ENCODE measurements around the gene ARL10.

ARL10 gene

DNA sequence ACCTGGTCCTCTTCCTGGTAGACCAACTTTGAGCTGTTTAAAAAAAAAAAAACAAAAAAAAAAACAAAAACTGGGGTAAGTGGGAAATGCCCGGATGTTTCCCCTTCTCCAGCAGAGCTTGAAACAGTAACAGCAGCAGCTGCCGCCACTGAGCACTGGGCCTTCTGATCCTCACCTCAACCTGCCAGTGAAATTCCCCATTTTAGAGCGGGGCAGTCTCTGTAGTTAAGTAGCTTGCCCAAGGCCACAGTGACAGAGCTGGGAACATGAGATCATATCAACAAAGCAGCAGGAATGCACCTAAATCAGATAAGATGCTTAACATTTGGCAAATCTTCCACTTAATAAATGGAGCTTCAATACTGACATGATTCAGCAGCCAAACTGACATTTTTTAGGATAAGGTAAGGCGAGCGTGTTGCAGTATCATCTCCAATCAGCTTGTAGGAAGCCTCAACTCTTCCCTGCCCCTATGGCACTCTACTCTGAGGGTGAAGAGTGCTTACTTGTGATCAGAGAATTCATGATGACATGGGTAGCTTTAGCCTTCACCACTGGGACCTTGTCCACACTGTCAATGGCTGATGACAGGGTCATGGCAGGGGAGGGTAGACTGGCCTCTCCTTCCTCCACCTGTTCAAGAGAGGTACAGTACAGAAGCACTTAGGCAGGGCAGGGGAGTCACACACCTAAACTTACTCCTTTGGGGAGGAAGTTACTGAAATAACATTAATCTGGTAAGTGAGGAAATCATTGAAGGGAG lies 13.0 kb upstream of the ARL10 start:
- no peak for DNase-seq
- TF ChIP-seq GATA1 (IDR thresholded peaks at IDR 0.05; ENCODE audit: low read depth, low read length) (no peak), POLR2A (IDR thresholded peaks at IDR 0.05; ENCODE audit: low read length) (no peak)

DNA sequence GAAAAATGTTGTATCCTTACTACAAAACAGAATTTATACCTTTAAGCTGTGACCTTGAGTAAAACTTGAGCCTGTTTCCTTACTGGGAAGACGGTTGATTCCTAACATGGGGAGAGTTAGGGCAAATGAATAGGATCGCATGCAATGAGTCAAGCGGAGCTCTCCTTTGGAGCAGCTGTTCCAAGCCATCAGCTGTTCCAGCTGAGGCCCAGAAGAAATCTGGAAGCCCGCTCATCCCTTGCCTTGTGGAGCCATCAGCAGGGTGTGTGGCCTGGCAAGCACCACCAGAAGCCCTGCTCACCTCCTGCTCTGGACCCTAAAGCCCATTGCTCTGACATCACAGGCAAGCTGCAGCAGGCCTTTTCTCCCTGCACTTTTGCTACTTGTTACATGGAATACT lies 11.8 kb upstream of the ARL10 start:
- no peak for TF ChIP-seq GATA1 (IDR thresholded peaks at IDR 0.05; ENCODE audit: low read depth, low read length)
- no peak for TF ChIP-seq POLR2A (IDR thresholded peaks at IDR 0.05; ENCODE audit: low read length)
- no peak for DNase-seq

DNA sequence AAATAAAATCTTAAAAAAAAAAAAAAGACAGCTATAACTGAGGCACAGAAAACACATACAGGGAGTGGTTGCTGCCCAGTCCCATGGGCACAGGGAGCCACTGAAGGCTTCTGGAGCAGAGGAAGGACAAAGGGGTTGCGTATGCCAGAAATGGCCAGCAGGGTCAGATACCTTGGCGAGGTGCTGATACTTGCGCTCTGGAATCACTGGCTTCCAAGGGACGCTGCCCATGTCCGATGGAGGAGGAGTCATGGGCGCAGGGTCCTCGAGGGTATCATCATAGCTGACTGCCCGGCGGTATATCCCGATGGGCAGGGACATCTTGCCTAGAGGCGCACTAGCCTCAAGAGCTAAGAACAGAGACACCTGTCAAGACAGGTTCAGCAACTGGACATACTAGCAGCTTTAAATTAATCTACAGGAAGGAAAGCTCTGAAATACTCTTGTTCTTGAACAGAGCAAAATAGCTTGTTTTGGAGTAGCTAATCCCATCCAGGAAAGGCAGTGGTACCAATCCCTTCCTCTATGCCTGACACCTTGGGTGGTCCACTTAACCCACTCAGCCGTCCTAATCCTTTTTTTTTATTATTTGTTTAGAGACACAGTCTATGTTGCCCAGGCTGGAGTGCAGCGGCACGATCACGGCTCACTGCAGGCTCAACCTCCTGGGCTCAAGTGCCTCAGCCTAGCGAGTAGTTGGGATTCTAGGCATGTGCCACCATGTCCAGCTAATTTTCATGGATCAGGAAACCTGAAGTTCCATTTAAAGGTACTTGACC lies 9.7 kb upstream of the ARL10 start:
- no peak for DNase-seq
- TF ChIP-seq POLR2A (IDR thresholded peaks at IDR 0.05; ENCODE audit: low read length) (no peak), GATA1 (IDR thresholded peaks at IDR 0.05; ENCODE audit: low read depth, low read length) (no peak)

DNA sequence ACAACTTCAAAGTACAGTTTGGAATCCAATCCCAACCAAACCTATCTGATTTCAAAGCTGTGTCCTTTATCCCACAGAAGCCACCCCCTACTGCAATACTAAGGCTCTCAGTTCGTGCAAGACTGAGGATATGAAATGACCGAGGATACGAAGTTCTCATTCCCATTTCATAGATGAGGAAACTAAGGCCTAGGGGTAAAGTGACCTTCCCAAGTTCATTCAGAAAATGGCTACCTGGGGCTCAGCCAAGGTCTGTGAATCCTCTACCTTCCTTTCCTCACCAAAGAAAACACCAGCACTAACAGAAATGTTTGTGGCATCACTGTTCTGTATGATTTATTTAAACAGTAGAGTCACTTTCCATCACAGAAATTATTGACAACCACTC lies 9.1 kb upstream of the ARL10 start:
- TF ChIP-seq POLR2A (IDR thresholded peaks at IDR 0.05; ENCODE audit: low read length), result no peak
- no peak for TF ChIP-seq GATA1 (IDR thresholded peaks at IDR 0.05; ENCODE audit: low read depth, low read length)
- no peak for DNase-seq

DNA sequence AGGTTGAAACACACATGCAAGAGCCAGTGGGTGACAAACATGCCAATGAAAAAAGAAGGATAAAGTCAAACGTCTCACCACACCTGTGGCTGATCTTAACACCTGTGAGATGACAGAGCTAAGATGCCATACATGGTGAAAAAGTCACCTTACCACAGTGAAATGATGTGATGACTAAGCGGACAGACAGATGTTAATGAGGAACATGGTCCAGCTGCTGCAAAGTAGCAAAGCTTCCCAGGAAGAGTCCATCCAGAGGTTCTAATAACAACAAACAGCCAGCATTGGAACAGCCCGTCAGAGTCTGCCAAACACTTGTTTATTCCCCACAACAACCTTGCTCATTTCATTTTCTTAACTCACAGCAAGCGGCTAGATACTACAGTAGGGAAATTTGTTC lies 5.6 kb upstream of the ARL10 start:
- peak in 1 of 2 experiments; percentile 29 for DNase-seq
- TF ChIP-seq GATA1 (IDR thresholded peaks at IDR 0.05; ENCODE audit: low read depth, low read length) (no peak), POLR2A (IDR thresholded peaks at IDR 0.05; ENCODE audit: low read length) (no peak)

DNA sequence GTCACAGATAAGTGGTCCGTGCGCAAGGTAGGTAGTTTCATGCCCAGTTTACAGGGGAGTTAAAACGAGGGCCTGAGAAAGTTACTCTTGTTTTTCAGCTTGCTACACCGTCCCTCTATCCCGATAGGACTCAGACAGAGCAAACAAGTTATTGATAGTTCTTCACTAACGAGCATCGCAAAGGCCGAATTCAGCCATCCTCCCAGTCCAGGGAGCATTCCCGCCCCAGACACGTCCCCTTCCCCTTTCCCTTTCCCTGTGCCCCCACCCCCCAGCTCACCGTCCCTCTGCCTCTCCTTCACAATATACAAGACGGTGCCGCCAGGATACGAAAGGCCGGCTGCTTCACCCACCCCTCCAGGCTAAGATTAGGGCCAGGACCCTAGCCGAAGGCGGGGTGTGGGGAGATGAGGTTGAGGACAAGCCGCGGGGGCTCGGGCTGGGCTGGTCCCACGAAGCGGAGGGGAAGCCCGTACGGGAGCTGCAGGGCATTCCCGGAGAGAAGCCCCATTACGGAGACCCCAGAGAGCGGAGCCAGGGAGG lies 4.3 kb upstream of the ARL10 start:
- peak in 1 of 2 experiments; percentile 45 for DNase-seq
- no peak for TF ChIP-seq POLR2A (IDR thresholded peaks at IDR 0.05; ENCODE audit: low read length)
- TF ChIP-seq GATA1 (IDR thresholded peaks at IDR 0.05; ENCODE audit: low read depth, low read length), result no peak

DNA sequence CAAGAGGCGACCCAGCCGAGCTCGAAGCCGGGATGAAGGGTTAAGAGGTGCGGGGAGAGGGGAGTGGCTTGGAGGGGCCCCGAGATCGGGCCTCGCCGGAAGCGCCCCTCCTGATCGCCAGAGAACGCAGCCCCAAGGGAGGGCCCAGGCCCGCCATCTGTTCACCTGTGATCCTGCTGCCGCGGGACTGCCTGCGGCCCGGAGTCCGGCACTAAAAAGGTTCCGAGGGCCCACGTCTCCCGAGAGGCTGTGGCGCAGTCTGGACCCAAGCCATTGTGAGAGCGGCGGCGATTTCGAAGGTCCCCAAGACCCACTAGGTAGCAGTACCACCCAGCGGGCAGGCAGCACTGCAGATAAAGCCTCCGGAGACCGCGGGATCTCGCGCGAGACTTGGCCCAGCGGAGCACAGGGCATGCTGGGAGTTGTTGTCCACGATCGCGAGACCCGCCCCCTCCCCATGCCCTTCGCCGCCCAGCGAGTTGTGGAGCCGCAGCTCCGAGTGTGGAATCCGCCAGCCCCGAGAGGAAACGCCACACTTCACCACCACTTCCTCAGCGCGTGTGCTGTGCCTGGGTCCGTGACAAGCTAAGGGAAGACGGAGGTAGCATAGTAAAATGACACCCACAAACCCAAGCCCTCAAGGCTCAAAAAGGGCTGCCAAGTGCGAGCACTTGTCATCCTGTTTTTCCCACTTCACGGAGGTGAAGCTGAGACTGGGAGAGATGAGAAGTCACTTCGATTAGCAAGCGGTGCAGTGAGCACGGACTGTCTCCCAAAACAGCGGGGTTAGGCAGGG lies 3.7 kb upstream of the ARL10 start, which contains the start of gene KIAA1191:
Gene KIAA1191 (minus strand): TSS at position 328 of the 796 bp plus-strand sequence. CDS start 2,256 bp downstream, outside the sequence.
- TF ChIP-seq GATA1 (IDR thresholded peaks at IDR 0.05; ENCODE audit: low read depth, low read length) (no peak), POLR2A (IDR thresholded peaks at IDR 0.05; ENCODE audit: low read length) (peak; percentile 85)
- DNase-seq, result peak; percentile 93 to 95

DNA sequence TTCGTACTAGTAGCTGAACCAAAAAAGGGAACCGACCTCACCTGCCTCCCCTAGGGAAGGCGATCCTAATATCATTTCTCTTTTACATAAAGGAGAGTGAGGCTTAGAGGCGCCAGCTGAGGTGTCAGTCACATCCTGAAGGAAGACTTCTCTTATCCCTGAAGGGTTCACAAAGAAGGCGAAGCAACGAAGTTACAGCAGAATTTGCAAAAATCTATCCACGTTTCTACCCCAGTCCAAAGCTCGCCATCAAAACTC lies 3.1 kb upstream of the ARL10 start:
- DNase-seq, result no peak
- no peak for TF ChIP-seq POLR2A (IDR thresholded peaks at IDR 0.05; ENCODE audit: low read length)
- no peak for TF ChIP-seq GATA1 (IDR thresholded peaks at IDR 0.05; ENCODE audit: low read depth, low read length)

DNA sequence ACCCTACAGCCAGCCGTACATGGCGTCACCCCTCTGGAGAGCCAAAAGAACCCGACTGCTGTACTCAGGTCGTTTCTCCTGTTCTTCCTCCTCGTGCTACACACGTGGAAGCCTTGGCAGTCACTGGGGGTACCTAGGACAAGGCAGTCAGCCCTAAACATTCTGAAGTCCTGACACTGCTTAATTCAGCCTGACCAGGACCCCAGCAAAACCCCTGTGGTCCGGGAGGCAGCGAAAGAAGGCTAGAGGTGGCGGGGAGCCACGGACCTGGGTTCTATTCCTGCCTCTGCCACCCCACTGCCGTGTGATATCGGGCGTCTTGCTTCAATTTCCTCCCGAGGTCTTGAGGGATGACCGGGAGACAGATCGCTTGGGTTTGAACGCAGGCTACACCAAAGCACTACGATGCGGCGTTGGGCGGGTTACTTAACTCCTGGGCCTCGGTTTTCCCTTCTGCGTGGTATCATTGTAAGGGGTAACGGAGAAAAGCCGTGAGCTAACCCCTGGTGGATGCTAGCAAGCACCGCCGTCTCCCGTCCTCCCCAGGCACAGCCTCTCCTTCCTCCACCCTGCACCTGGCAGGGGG lies 429 bp upstream of the ARL10 start:
- no peak for TF ChIP-seq POLR2A (IDR thresholded peaks at IDR 0.05; ENCODE audit: low read length)
- TF ChIP-seq GATA1 (IDR thresholded peaks at IDR 0.05; ENCODE audit: low read depth, low read length), result no peak
- DNase-seq, result peak in 1 of 2 experiments; percentile 25

DNA sequence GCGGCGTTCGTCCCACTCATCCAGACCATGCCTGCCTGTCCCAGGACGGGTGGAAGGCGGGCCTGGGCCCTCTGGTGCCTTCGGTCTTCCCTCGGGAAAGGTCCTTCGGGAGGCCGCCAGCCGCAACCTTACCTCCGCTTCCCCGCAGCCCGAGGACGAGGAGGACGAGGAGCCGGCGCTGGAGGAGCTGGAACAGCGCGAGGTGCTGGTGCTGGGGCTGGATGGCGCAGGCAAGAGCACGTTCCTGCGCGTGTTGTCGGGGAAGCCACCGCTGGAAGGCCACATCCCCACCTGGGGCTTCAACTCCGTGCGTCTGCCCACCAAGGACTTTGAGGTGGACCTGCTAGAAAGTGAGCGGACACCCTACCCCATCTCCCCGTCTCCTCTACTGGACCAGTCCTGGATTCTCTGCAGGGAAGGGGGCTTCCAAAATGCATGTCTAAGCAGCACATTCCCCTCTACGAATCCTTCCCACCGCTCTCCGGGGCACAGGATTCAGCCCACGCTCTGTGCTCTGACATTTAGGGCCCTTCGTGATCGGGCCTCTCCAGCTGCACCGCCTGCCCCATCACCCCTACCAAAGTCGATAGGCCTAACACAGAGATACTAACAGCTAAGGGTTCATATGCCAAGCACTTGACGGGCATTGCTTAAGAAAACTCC lies 1.1 kb downstream of the ARL10 start:
- DNase-seq, result no peak
- TF ChIP-seq GATA1 (IDR thresholded peaks at IDR 0.05; ENCODE audit: low read depth, low read length) (no peak), POLR2A (IDR thresholded peaks at IDR 0.05; ENCODE audit: low read length) (no peak)

DNA sequence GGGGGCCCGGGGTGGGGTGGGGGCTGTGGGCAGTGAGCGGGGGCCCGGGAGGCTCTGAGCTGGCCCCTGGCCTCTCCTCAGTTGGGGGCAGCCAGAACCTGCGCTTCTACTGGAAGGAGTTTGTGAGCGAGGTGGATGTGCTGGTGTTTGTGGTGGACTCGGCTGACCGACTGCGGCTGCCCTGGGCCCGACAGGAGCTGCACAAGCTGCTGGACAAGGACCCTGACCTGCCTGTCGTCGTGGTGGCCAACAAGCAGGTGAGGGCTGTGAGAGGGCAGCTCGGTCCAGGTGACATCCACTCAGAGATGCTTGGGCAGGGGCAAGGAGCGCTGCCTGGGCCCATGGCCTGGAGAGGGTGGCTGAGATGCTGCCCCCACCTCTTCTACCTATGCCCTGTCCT lies 3.4 kb downstream of the ARL10 start:
- DNase-seq, result no peak
- TF ChIP-seq POLR2A (IDR thresholded peaks at IDR 0.05; ENCODE audit: low read length) (no peak), GATA1 (IDR thresholded peaks at IDR 0.05; ENCODE audit: low read depth, low read length) (no peak)

DNA sequence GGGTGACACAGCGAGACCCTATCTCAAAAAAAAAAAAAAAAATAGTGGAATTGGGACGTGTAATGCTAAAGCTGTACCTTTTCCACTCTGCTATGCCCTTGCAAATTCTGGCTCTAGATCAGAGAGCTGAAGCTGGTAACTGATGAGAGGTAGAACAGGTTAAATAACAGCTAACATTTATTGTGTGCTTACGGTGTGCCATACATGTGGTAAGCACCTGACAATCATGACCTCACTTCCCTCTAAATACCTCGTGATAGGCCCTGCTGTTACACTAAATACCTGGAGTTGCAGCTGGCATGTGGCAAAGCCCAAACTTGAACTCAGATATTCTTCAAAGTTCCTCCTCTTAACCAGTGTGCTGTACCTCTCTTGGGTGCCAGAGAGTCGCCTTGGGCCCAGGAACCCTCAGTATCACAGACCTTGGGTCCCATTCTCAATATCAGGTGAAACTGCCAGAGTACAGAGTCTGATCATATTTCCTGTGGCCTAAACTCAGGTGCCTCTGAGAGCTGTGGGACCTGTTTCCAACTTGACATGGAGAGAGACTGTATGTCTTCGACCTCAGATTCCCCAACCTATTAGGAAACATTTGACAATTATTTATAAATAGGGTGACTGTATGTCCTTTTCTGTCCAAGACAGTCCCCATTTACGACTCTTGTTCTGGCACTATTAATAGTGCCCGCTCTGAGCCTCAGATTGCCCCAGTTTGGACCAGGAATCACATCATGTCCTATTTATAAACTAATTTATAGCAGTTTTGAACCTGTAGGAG lies 4.8 kb downstream of the ARL10 start:
- DNase-seq, result no peak
- no peak for TF ChIP-seq POLR2A (IDR thresholded peaks at IDR 0.05; ENCODE audit: low read length)
- TF ChIP-seq GATA1 (IDR thresholded peaks at IDR 0.05; ENCODE audit: low read depth, low read length), result no peak

Measured in erythroblast (primary cell).